B cell (primary cell): ENCODE results near the gene NT5DC3. TPM values are rescaled to one million over a fixed set of nuclear protein-coding genes. Genes with fewer than 3 reads are reported as not detected.

ENCODE experiments used
- ATAC-seq: fragments of 200-7000 bp; cut with Tn5 transposase; one replicate; pipeline ENCODE4 v1.10.0; 2021; ENCODE audit warnings: low read depth, mild to moderate bottlenecking, moderate number of reproducible peaks, moderate library complexity
- CTCF ChIA-PET: fragments of 350-600 bp; sonication (Branson Sonifier 250); formaldehyde crosslinking; loops from one replicate; lab custom pipeline; 2021; ENCODE audit warnings: antibody characterized with exemption, inconsistent platforms; lab: Charles Lee
- POLR2A ChIA-PET: fragments of 350-600 bp; sonication (Branson Sonifier 250); formaldehyde crosslinking; loops from one replicate; lab custom pipeline; 2021; ENCODE audit warnings: antibody characterized with exemption; lab: Charles Lee
- DNase-seq: peaks from one replicate; pipeline ENCODE4 v3.0.0; 2013
- H2AFZ ChIP-seq: 2 replicates; pipeline ENCODE4 v1.6.1; 2012; ENCODE audit warnings: mild to moderate bottlenecking, low read depth, low read length; ENCODE audit not compliant: insufficient read depth, poor library complexity, severe bottlenecking
- H3K27ac ChIP-seq, 2 donors: 1 replicate in 1 of 2; 2 replicates in 1 of 2; pipeline ENCODE4 v1.5.1; 2012 to 2013; ENCODE audit warnings: low read length in 2 of 2, mild to moderate bottlenecking in 2 of 2, moderate library complexity in 1 of 2
- H3K27me3 ChIP-seq, 4 experiments: fragments of 200-600 bp in 1 of 4; sonication (generic) in 1 of 4; replicated peaks in 1 of 4; 1 replicate in 2 of 4; 2 replicates in 2 of 4; pipeline versions ENCODE4 v1.6.1 to v1.7.0; 2013 to 2016; ENCODE audit warnings: low read length in 3 of 4, mild to moderate bottlenecking in 2 of 4, mixed read lengths in 1 of 4, moderate library complexity in 1 of 4; ENCODE audit not compliant: insufficient read depth in 4 of 4, control insufficient read depth in 3 of 4; ENCODE audit errors: control extremely low read depth in 1 of 4
- H3K36me3 ChIP-seq, 2 experiments: replicated peaks in 1 of 2; 1 replicate in 1 of 2; 2 replicates in 1 of 2; pipeline versions ENCODE4 v1.6.1 to v1.7.1; 2013; ENCODE audit warnings: low read length in 1 of 2; ENCODE audit not compliant: insufficient read depth in 2 of 2, control insufficient read depth in 1 of 2; ENCODE audit errors: control extremely low read depth in 1 of 2, extremely low read depth in 1 of 2
- H3K4me1 ChIP-seq, 2 donors: fragments of 200-600 bp in 1 of 2; sonication (generic) in 1 of 2; 1 replicate in 1 of 2; 2 replicates in 1 of 2; pipeline versions ENCODE4 v1.5.1 to v1.6.1; 2013 to 2017; ENCODE audit warnings: low read length in 2 of 2; ENCODE audit not compliant: control insufficient read depth in 2 of 2, insufficient read depth in 2 of 2
- H3K4me2 ChIP-seq: replicated peaks from 2 replicates; pipeline ENCODE3; 2012; ENCODE audit warnings: mild to moderate bottlenecking, low read depth, low read length; ENCODE audit not compliant: poor library complexity, severe bottlenecking
- H3K4me3 ChIP-seq, 5 experiments: fragments of 200-600 bp in 1 of 5; sonication (generic) in 1 of 5; 1 replicate in 3 of 5; 2 replicates in 2 of 5; pipeline versions ENCODE4 v1.5.1 to v1.7.0; 2011 to 2016; ENCODE audit warnings: low read length in 4 of 5, mild to moderate bottlenecking in 4 of 5, low read depth in 2 of 5, control low read depth in 1 of 5, moderate library complexity in 1 of 5; ENCODE audit not compliant: insufficient read depth in 1 of 5; ENCODE audit errors: control extremely low read depth in 1 of 5, extremely low read depth in 1 of 5
- H3K79me2 ChIP-seq: fragments of 200-600 bp; sonication (generic); one replicate; pipeline ENCODE4 v1.6.0; 2016; ENCODE audit warnings: low read length; ENCODE audit not compliant: control insufficient read depth, insufficient read depth
- H3K9ac ChIP-seq: fragments of 200-600 bp; sonication (generic); 2 replicates; pipeline ENCODE4 v1.6.1; 2017; ENCODE audit warnings: mild to moderate bottlenecking, low read length, moderate library complexity
- H3K9me3 ChIP-seq, 3 donors: one replicate each; pipeline versions ENCODE4 v1.6.1 to v1.7.1; 2013; ENCODE audit warnings: low read length in 2 of 3; ENCODE audit not compliant: control insufficient read depth in 2 of 3, insufficient read depth in 1 of 3; ENCODE audit errors: control extremely low read depth in 1 of 3
- H4K20me1 ChIP-seq: 2 replicates; pipeline ENCODE4 v1.6.0; 2012; ENCODE audit warnings: mild to moderate bottlenecking, low read length; ENCODE audit not compliant: insufficient read depth, control insufficient read depth, poor library complexity, severe bottlenecking
- H3K27ac Mint-ChIP-seq: one replicate; pipeline ENCODE4 v1.8.0; 2021; ENCODE audit warnings: mixed read lengths
- H3K27me3 Mint-ChIP-seq: one replicate; pipeline ENCODE4 v1.8.0; 2021; ENCODE audit warnings: mixed read lengths
- H3K4me1 Mint-ChIP-seq: one replicate; pipeline ENCODE4 v1.8.0; 2021; ENCODE audit warnings: mixed read lengths
- H3K4me3 Mint-ChIP-seq: one replicate; pipeline ENCODE4 v1.8.0; 2021; ENCODE audit warnings: mixed read lengths
- H3K9me3 Mint-ChIP-seq: one replicate; pipeline ENCODE4 v1.8.0; 2022; ENCODE audit warnings: mixed read lengths; ENCODE audit not compliant: insufficient read depth
- CTCF ChIP-seq: fragments of 200-600 bp; IDR thresholded peaks from one replicate; pipeline ENCODE4 v1.8.0; 2022; ENCODE audit warnings: antibody characterized with exemption, mild to moderate bottlenecking
- EZH2 ChIP-seq: IDR thresholded peaks from 2 replicates; pipeline ENCODE4 v1.6.1; 2012; ENCODE audit warnings: borderline replicate concordance, low read depth, mild to moderate bottlenecking, moderate library complexity, low read length; ENCODE audit not compliant: insufficient read depth, poor library complexity, severe bottlenecking
- WGBS: methylation state at CpG from one replicate; pipeline ENCODE4 v1.1.5; 2013; ENCODE audit warnings: missing lambda C conversion rate; ENCODE audit not compliant: insufficient coverage; 5-methylcytosine and 5-hydroxymethylcytosine counted together
- intact Hi-C: fragments of 100-400 bp; cut with micrococcal nuclease; formaldehyde crosslinking; loops from one replicate; pipeline ENCODE4 v1.10.0; 2022
- polyA plus RNA-seq: library from polyadenylated mRNA; depleted of rRNA; stranded (reverse); fragments of >200 nt; gene quantifications from 2 replicates; pipeline ENCODE4 v1.2.3, GENCODE V29; 2012
- total RNA-seq, 2 donors: library from RNA; stranded (reverse); fragments of 120-200 nt in 1 of 2; gene quantifications; 1 replicate in 1 of 2; 2 replicates in 1 of 2; pipeline versions ENCODE4 v1.2.3 to v1.2.4, GENCODE V29; 2013 to 2022

Gene NT5DC3
- total and polyA plus RNA-seq, 2 donors (not counting 1 experiment from before 2014, with no cell fraction given): 4.4 to 10.6 TPM

- Histone ChIP-seq H3K9me3 (peaks cover 0 to 6% (median 0%) of the 10 kb centered on the region in 3 donors), H4K20me1 (no peaks in the 10 kb centered on the region), H3K4me1 (no peaks in the 10 kb centered on the region), H3K4me2 (no peak overlapping the region), H2AFZ (no peak overlapping the region), H3K4me3 (no peak overlapping the region), H3K27ac (no peak overlapping the region), H3K27me3 (no peaks in the 10 kb centered on the region), H3K9ac (no peak overlapping the region), H3K79me2 (no peaks in the 10 kb centered on the region), H3K36me3 (peaks cover 0 to 34% of the 10 kb centered on the region in 2 experiments)
- ATAC-seq (no peak), DNase-seq (no peak)
- ChIA-PET CTCF (no interaction called here), POLR2A (no interaction called here)
- no peaks in the 10 kb centered on the region for H3K9me3 Mint-ChIP-seq
- intact Hi-C loops: no loop called here
- WGBS: 100% methylated on average over 2 of the region's 4 CpGs
- TF ChIP-seq CTCF (no peak), EZH2 (no peak)
- no peak overlapping the region for H3K27ac Mint-ChIP-seq
- no peaks in the 10 kb centered on the region for H3K4me1 Mint-ChIP-seq
- no peaks in the 10 kb centered on the region for H3K27me3 Mint-ChIP-seq
- no peak overlapping the region for H3K4me3 Mint-ChIP-seq
Measured at GRCh38 chr12:103798586-103798985, 42.4 kb downstream of the NT5DC3 start.

GRCh38 chr12:103794309-103795213 lies 46.5 kb downstream of the NT5DC3 start:
- Histone ChIP-seq H3K79me2 (no peaks in the 10 kb centered on the region), H2AFZ (no peak overlapping the region), H3K4me1 (no peaks in the 10 kb centered on the region), H3K27ac (no peak overlapping the region), H3K36me3 (peaks cover 0 to 47% of the 10 kb centered on the region in 2 experiments), H3K9ac (no peak overlapping the region), H3K4me3 (no peak overlapping the region), H3K9me3 (peaks cover 0 to 6% (median 0%) of the 10 kb centered on the region in 3 donors), H4K20me1 (no peaks in the 10 kb centered on the region), H3K4me2 (no peak overlapping the region), H3K27me3 (no peaks in the 10 kb centered on the region)
- ChIA-PET CTCF (no interaction called here), POLR2A (interaction anchor here (0.6 kb wide), 1 partner anchor 169 kb away, joined by 3 read pairs; no protein-coding TSS in a partner anchor)
- no peak for TF ChIP-seq EZH2
- no peak for TF ChIP-seq CTCF
- no peak for ATAC-seq
- H3K4me1 Mint-ChIP-seq: no peaks in the 10 kb centered on the region
- H3K4me3 Mint-ChIP-seq: no peak overlapping the region
- H3K9me3 Mint-ChIP-seq: no peaks in the 10 kb centered on the region
- WGBS: 79% methylated on average over 2 of the region's 4 CpGs
- intact Hi-C loops: no loop called here
- no peak for DNase-seq
- no peak overlapping the region for H3K27ac Mint-ChIP-seq
- H3K27me3 Mint-ChIP-seq: no peaks in the 10 kb centered on the region
